H1 (cell line): ENCODE results near the gene MPPED2. TPM values are rescaled to one million over a fixed set of nuclear protein-coding genes. Genes with fewer than 3 reads are reported as not detected.

ENCODE experiments used
- CTBP2 ChIP-seq: IDR thresholded peaks from 2 replicates; pipeline ENCODE4 v1.7.0; 2011; ENCODE audit warnings: borderline replicate concordance, mild to moderate bottlenecking, moderate library complexity, mixed read lengths, low read length; ENCODE audit not compliant: insufficient read depth, insufficient read length
- EGR1 ChIP-seq: IDR thresholded peaks from 2 replicates; pipeline ENCODE4 v1.6.1; 2011; ENCODE audit warnings: low read depth, low read length, borderline replicate concordance
- JUN ChIP-seq: IDR thresholded peaks from 2 replicates; pipeline ENCODE4 v1.6.1; 2011; ENCODE audit warnings: low read depth, mild to moderate bottlenecking, improper control_type of control experiment, low read length
- MAFK ChIP-seq: IDR thresholded peaks from 2 replicates; pipeline ENCODE4 v1.6.1; 2012; ENCODE audit warnings: low read depth, mild to moderate bottlenecking, improper control_type of control experiment, low read length
- NANOG ChIP-seq: IDR thresholded peaks from 2 replicates; pipeline ENCODE4 v1.6.1; 2011; ENCODE audit warnings: low read length, low read depth, mild to moderate bottlenecking, inconsistent platforms; ENCODE audit not compliant: insufficient read depth, poor library complexity, severe bottlenecking
- RNF2 ChIP-seq: fragments of 200-900, 300-1000 bp; sonication (generic); IDR thresholded peaks from 2 replicates; pipeline ENCODE4 v1.7.1; 2016; ENCODE audit warnings: borderline replicate concordance, low read depth, mild to moderate bottlenecking, antibody characterized with exemption, low read length; ENCODE audit not compliant: poor library complexity, severe bottlenecking; ENCODE audit errors: missing control alignments
- SUZ12 ChIP-seq: fragments of 200-600 bp; sonication (generic); IDR thresholded peaks from 2 replicates; pipeline ENCODE4 v1.6.1; 2012; ENCODE audit warnings: mild to moderate bottlenecking, inconsistent platforms, low read length, moderate library complexity, mixed read lengths
- TAF1 ChIP-seq: IDR thresholded peaks from 2 replicates; pipeline ENCODE4 v1.6.1; 2011; ENCODE audit warnings: mild to moderate bottlenecking, low read depth, low read length
- polyA plus RNA-seq, 7 experiments: library from polyadenylated mRNA; depleted of rRNA in 3 of 7; stranded (reverse) in 5 of 7; unstranded in 2 of 7; fragments of >200 nt in 5 of 7; fragments of 200-250 nt in 2 of 7; gene quantifications; 1 replicate in 5 of 7; 2 replicates in 1 of 7; 4 replicates in 1 of 7; pipeline versions ENCODE4 v1.2.1 to v1.2.3, GENCODE V29; 2011 to 2013; ENCODE audit warnings: missing spikeins in 2 of 7, mixed read lengths in 2 of 7
- total RNA-seq: library from RNA; stranded (reverse); fragmentation: NEBNext Ultra II Directional; extraction: Animal tissue kit (Norgen Biotek cat#: 25700); gene quantifications from 2 replicates; pipeline ENCODE4 v1.2.1, GENCODE V29; 2021
- TF ChIP-seq, protein P1 (sequence below): fragments of 300-600 bp; sonication (generic); IDR thresholded peaks from 2 replicates; pipeline ENCODE4 v1.7.1; 2012; ENCODE audit warnings: low read length, moderate library complexity, mild to moderate bottlenecking, inconsistent platforms; ENCODE audit not compliant: insufficient replicate concordance
- TF ChIP-seq, protein P2 (sequence below): IDR thresholded peaks from 2 replicates; pipeline ENCODE4 v1.6.1; 2011; ENCODE audit warnings: low read depth, mild to moderate bottlenecking, low read length; ENCODE audit not compliant: insufficient read depth

The MPPED2 gene
- total and polyA plus RNA-seq, 2 of the 8 experiments (the other 6 are each of a cell fraction or from before 2014, with no cell fraction given), result 1.3 to 3.5 TPM

DNA sequence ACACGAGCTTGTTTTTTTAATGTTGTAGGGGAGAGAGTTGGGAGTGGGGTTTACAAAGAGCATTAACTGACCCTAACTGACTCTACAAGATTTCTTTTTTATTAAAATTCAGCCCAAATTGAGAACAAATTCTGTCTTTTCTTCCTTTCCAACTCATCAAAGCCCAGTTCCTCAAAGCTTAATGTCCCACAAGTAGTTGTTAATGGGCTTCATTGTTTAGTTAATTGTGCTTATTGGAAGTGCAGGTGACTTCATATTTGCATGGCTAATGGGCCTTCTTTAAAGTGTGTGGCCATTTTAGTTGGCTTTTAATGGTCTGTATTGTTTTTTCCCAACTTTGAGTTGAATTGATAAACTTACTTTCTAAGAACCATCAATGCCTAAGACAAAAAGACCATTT, 39.8 kb downstream of the MPPED2 start (continued):
- TF ChIP-seq, protein P1, sequence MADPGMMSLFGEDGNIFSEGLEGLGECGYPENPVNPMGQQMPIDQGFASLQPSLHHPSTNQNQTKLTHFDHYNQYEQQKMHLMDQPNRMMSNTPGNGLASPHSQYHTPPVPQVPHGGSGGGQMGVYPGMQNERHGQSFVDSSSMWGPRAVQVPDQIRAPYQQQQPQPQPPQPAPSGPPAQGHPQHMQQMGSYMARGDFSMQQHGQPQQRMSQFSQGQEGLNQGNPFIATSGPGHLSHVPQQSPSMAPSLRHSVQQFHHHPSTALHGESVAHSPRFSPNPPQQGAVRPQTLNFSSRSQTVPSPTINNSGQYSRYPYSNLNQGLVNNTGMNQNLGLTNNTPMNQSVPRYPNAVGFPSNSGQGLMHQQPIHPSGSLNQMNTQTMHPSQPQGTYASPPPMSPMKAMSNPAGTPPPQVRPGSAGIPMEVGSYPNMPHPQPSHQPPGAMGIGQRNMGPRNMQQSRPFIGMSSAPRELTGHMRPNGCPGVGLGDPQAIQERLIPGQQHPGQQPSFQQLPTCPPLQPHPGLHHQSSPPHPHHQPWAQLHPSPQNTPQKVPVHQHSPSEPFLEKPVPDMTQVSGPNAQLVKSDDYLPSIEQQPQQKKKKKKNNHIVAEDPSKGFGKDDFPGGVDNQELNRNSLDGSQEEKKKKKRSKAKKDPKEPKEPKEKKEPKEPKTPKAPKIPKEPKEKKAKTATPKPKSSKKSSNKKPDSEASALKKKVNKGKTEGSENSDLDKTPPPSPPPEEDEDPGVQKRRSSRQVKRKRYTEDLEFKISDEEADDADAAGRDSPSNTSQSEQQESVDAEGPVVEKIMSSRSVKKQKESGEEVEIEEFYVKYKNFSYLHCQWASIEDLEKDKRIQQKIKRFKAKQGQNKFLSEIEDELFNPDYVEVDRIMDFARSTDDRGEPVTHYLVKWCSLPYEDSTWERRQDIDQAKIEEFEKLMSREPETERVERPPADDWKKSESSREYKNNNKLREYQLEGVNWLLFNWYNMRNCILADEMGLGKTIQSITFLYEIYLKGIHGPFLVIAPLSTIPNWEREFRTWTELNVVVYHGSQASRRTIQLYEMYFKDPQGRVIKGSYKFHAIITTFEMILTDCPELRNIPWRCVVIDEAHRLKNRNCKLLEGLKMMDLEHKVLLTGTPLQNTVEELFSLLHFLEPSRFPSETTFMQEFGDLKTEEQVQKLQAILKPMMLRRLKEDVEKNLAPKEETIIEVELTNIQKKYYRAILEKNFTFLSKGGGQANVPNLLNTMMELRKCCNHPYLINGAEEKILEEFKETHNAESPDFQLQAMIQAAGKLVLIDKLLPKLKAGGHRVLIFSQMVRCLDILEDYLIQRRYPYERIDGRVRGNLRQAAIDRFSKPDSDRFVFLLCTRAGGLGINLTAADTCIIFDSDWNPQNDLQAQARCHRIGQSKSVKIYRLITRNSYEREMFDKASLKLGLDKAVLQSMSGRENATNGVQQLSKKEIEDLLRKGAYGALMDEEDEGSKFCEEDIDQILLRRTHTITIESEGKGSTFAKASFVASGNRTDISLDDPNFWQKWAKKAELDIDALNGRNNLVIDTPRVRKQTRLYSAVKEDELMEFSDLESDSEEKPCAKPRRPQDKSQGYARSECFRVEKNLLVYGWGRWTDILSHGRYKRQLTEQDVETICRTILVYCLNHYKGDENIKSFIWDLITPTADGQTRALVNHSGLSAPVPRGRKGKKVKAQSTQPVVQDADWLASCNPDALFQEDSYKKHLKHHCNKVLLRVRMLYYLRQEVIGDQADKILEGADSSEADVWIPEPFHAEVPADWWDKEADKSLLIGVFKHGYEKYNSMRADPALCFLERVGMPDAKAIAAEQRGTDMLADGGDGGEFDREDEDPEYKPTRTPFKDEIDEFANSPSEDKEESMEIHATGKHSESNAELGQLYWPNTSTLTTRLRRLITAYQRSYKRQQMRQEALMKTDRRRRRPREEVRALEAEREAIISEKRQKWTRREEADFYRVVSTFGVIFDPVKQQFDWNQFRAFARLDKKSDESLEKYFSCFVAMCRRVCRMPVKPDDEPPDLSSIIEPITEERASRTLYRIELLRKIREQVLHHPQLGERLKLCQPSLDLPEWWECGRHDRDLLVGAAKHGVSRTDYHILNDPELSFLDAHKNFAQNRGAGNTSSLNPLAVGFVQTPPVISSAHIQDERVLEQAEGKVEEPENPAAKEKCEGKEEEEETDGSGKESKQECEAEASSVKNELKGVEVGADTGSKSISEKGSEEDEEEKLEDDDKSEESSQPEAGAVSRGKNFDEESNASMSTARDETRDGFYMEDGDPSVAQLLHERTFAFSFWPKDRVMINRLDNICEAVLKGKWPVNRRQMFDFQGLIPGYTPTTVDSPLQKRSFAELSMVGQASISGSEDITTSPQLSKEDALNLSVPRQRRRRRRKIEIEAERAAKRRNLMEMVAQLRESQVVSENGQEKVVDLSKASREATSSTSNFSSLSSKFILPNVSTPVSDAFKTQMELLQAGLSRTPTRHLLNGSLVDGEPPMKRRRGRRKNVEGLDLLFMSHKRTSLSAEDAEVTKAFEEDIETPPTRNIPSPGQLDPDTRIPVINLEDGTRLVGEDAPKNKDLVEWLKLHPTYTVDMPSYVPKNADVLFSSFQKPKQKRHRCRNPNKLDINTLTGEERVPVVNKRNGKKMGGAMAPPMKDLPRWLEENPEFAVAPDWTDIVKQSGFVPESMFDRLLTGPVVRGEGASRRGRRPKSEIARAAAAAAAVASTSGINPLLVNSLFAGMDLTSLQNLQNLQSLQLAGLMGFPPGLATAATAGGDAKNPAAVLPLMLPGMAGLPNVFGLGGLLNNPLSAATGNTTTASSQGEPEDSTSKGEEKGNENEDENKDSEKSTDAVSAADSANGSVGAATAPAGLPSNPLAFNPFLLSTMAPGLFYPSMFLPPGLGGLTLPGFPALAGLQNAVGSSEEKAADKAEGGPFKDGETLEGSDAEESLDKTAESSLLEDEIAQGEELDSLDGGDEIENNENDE, result peak; percentile 79
- TF ChIP-seq CTBP2 (no peak), SUZ12 (no peak), MAFK (no peak), NANOG (peak; percentile 99), TAF1 (no peak), RNF2 (no peak), EGR1 (no peak), JUN (no peak)
- TF ChIP-seq, protein P2, sequence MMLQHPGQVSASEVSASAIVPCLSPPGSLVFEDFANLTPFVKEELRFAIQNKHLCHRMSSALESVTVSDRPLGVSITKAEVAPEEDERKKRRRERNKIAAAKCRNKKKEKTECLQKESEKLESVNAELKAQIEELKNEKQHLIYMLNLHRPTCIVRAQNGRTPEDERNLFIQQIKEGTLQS, result no peak
